ENCODE measurements around the gene AP4S1. TPM values are rescaled to one million over a fixed set of nuclear protein-coding genes. Genes with fewer than 3 reads are reported as not detected.

Gene AP4S1
- total and polyA plus RNA-seq, 2 of the 8 experiments (the other 6 are each of a cell fraction or from before 2014, with no cell fraction given): 2.8 to 9.9 TPM

GRCh38 chr14:30983858-30984257 is 41.6 kb upstream of the AP4S1 start (continued):
- TF ChIP-seq, protein P1, sequence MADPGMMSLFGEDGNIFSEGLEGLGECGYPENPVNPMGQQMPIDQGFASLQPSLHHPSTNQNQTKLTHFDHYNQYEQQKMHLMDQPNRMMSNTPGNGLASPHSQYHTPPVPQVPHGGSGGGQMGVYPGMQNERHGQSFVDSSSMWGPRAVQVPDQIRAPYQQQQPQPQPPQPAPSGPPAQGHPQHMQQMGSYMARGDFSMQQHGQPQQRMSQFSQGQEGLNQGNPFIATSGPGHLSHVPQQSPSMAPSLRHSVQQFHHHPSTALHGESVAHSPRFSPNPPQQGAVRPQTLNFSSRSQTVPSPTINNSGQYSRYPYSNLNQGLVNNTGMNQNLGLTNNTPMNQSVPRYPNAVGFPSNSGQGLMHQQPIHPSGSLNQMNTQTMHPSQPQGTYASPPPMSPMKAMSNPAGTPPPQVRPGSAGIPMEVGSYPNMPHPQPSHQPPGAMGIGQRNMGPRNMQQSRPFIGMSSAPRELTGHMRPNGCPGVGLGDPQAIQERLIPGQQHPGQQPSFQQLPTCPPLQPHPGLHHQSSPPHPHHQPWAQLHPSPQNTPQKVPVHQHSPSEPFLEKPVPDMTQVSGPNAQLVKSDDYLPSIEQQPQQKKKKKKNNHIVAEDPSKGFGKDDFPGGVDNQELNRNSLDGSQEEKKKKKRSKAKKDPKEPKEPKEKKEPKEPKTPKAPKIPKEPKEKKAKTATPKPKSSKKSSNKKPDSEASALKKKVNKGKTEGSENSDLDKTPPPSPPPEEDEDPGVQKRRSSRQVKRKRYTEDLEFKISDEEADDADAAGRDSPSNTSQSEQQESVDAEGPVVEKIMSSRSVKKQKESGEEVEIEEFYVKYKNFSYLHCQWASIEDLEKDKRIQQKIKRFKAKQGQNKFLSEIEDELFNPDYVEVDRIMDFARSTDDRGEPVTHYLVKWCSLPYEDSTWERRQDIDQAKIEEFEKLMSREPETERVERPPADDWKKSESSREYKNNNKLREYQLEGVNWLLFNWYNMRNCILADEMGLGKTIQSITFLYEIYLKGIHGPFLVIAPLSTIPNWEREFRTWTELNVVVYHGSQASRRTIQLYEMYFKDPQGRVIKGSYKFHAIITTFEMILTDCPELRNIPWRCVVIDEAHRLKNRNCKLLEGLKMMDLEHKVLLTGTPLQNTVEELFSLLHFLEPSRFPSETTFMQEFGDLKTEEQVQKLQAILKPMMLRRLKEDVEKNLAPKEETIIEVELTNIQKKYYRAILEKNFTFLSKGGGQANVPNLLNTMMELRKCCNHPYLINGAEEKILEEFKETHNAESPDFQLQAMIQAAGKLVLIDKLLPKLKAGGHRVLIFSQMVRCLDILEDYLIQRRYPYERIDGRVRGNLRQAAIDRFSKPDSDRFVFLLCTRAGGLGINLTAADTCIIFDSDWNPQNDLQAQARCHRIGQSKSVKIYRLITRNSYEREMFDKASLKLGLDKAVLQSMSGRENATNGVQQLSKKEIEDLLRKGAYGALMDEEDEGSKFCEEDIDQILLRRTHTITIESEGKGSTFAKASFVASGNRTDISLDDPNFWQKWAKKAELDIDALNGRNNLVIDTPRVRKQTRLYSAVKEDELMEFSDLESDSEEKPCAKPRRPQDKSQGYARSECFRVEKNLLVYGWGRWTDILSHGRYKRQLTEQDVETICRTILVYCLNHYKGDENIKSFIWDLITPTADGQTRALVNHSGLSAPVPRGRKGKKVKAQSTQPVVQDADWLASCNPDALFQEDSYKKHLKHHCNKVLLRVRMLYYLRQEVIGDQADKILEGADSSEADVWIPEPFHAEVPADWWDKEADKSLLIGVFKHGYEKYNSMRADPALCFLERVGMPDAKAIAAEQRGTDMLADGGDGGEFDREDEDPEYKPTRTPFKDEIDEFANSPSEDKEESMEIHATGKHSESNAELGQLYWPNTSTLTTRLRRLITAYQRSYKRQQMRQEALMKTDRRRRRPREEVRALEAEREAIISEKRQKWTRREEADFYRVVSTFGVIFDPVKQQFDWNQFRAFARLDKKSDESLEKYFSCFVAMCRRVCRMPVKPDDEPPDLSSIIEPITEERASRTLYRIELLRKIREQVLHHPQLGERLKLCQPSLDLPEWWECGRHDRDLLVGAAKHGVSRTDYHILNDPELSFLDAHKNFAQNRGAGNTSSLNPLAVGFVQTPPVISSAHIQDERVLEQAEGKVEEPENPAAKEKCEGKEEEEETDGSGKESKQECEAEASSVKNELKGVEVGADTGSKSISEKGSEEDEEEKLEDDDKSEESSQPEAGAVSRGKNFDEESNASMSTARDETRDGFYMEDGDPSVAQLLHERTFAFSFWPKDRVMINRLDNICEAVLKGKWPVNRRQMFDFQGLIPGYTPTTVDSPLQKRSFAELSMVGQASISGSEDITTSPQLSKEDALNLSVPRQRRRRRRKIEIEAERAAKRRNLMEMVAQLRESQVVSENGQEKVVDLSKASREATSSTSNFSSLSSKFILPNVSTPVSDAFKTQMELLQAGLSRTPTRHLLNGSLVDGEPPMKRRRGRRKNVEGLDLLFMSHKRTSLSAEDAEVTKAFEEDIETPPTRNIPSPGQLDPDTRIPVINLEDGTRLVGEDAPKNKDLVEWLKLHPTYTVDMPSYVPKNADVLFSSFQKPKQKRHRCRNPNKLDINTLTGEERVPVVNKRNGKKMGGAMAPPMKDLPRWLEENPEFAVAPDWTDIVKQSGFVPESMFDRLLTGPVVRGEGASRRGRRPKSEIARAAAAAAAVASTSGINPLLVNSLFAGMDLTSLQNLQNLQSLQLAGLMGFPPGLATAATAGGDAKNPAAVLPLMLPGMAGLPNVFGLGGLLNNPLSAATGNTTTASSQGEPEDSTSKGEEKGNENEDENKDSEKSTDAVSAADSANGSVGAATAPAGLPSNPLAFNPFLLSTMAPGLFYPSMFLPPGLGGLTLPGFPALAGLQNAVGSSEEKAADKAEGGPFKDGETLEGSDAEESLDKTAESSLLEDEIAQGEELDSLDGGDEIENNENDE (IDR thresholded peaks at IDR 0.05; ENCODE audit: insufficient replicate concordance, low read length): no peak
- TF ChIP-seq MAX (IDR thresholded peaks at IDR 0.05) (no peak), POLR2AphosphoS5 (IDR thresholded peaks at IDR 0.05; ENCODE audit: low read depth, low read length) (no peak), SAP30 (IDR thresholded peaks at IDR 0.05; ENCODE audit: insufficient read depth, insufficient replicate concordance, low read length) (no peak), GTF2F1 (IDR thresholded peaks at IDR 0.05; ENCODE audit: borderline replicate concordance, low read depth, low read length) (no peak), SIX5 (IDR thresholded peaks at IDR 0.05; ENCODE audit: low read depth, low read length) (no peak), HDAC6 (IDR thresholded peaks at IDR 0.05; ENCODE audit: low read depth, low read length) (no peak), BACH1 (IDR thresholded peaks at IDR 0.05; ENCODE audit: low read length) (no peak), RBBP5 (IDR thresholded peaks at IDR 0.05; ENCODE audit: borderline replicate concordance, low read depth, low read length) (no peak), SP4 (IDR thresholded peaks at IDR 0.05; ENCODE audit: low read length) (no peak), EGR1 (IDR thresholded peaks at IDR 0.05; ENCODE audit: borderline replicate concordance, low read depth, low read length) (no peak)
- TF ChIP-seq, protein P2, sequence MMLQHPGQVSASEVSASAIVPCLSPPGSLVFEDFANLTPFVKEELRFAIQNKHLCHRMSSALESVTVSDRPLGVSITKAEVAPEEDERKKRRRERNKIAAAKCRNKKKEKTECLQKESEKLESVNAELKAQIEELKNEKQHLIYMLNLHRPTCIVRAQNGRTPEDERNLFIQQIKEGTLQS (IDR thresholded peaks at IDR 0.05; ENCODE audit: insufficient read depth, low read depth, low read length): no peak
